ENCODE data around the gene C1QTNF4. TPM values are rescaled to one million over a fixed set of nuclear protein-coding genes. Genes with fewer than 3 reads are reported as not detected.

C1QTNF4 gene
- total RNA-seq, 1 donor from 2014 or later, result 1.3 TPM

DNA sequence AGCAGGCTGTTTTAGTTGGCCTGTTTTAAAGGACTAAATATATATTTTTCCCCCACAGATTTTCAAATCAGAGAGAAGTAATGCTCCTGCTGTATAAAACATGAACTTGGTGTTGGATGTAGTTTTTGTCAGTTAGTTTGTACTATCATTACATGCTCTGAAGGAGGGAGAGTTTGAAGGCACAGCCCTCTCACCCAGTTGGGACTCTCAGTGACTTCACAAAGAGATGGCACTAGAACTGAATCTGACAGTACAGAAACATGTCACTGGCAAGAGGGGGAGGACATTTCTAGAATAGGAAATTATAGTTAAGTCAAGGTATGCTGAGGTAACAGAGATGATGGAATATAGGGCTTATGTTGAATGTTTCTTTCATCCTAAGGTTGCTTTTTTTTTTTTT is 21.0 kb upstream of the C1QTNF4 start:
- TF ChIP-seq, protein P1, sequence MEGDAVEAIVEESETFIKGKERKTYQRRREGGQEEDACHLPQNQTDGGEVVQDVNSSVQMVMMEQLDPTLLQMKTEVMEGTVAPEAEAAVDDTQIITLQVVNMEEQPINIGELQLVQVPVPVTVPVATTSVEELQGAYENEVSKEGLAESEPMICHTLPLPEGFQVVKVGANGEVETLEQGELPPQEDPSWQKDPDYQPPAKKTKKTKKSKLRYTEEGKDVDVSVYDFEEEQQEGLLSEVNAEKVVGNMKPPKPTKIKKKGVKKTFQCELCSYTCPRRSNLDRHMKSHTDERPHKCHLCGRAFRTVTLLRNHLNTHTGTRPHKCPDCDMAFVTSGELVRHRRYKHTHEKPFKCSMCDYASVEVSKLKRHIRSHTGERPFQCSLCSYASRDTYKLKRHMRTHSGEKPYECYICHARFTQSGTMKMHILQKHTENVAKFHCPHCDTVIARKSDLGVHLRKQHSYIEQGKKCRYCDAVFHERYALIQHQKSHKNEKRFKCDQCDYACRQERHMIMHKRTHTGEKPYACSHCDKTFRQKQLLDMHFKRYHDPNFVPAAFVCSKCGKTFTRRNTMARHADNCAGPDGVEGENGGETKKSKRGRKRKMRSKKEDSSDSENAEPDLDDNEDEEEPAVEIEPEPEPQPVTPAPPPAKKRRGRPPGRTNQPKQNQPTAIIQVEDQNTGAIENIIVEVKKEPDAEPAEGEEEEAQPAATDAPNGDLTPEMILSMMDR (IDR thresholded peaks at IDR 0.05), result no peak
- no peak overlapping the region for H3K4me3 ChIP-seq
- intact Hi-C loops (cut with DNase I), result no loop called here
- H3K4me1 ChIP-seq, result peaks cover 6% of the 10 kb centered on the region
- DNase-seq (no peak), ATAC-seq (no peak)
- H3K27ac ChIP-seq, result no peak overlapping the region
- H3K36me3 ChIP-seq, result peaks cover 52% of the 10 kb centered on the region
- no peaks in the 10 kb centered on the region for H3K9me3 ChIP-seq
- no peaks in the 10 kb centered on the region for H3K27me3 ChIP-seq (ENCODE audit: low read depth)

DNA sequence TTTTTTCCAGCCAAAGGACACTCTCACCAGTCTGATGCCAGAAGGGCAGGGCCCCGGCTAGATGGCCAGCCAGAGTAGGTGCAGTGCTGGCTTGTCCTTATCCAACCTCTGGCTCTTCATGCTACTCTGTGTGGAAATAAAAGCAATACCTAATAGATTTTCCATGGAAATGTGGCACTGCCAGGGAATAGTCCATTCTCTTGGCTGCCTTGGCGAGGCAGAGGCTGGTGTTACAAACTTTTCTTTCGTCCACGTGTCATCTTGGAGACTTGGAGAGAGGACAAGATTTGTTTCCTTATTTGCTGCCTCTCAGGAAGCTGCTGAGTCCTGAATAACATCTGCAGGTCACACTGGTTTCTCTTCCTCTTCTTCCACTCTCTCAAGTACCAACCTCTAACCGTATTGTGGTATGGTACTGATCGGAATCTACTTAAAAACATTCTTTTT is 17.2 kb upstream of the C1QTNF4 start:
- ATAC-seq, result peak in 1 of 2 donors; percentile 64
- intact Hi-C loops (cut with DNase I), result no loop called here
- no peak for DNase-seq

DNA sequence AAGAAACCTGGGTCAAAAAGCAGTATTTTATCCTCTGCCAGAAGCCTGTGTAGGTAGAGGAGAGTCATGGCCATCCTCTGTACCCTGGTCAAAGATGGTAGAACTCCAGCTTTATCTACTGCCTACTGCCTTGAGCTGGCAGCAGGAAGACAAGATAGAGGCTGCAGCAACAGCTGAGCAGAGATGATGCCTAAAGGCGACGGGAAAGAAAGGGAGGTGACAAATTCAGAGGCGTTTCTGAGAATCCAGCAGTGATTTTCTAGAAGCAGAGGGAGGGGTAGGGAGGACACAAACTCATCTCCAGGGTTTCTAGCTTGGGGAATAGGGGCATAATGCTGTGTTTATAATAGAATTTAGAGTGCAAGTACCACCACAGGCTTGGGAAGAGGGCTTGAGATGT is 15.5 kb upstream of the C1QTNF4 start:
- no peaks in the 10 kb centered on the region for H3K27me3 ChIP-seq (ENCODE audit: low read depth)
- TF ChIP-seq, protein P1 (IDR thresholded peaks at IDR 0.05), result no peak

More for the DNA sequence above, 17.2 kb upstream of the C1QTNF4 start:
- no peaks in the 10 kb centered on the region for H3K9me3 ChIP-seq
- peaks cover 16% of the 10 kb centered on the region for H3K36me3 ChIP-seq
- TF ChIP-seq, protein P1 (IDR thresholded peaks at IDR 0.05), result no peak
- H3K4me1 ChIP-seq, result no peaks in the 10 kb centered on the region
- H3K27ac ChIP-seq, result no peak overlapping the region
- H3K4me3 ChIP-seq, result no peak overlapping the region
- no peaks in the 10 kb centered on the region for H3K27me3 ChIP-seq (ENCODE audit: low read depth)

DNA sequence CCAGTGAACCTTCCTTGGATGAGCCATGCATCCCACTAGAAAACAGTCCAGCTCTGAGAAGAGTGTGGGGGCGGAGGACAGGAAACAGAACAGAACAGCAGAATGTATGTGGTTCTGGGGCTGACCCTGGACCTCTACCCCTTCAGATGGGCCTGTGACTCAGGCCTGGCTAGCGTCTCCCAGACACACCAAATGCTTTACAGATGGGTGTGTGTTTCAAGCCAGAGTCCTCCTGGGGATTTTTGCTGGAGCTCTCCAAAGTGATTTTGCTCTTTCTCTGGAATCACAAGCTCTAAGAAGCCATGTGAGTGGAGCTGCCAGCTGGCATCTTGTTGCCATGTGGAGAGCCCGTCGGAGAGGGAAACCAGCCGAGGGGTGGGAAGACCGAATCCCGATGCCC is 13.2 kb upstream of the C1QTNF4 start:
- ATAC-seq (no peak), DNase-seq (no peak)
- Histone ChIP-seq H3K36me3 (peaks cover 11% of the 10 kb centered on the region), H3K27me3 (ENCODE audit: low read depth) (no peaks in the 10 kb centered on the region), H3K4me3 (no peak overlapping the region), H3K4me1 (no peaks in the 10 kb centered on the region), H3K9me3 (no peaks in the 10 kb centered on the region), H3K27ac (no peak overlapping the region)
- intact Hi-C loops (cut with DNase I), result no loop called here
- TF ChIP-seq, protein P1 (IDR thresholded peaks at IDR 0.05), result no peak

More for the DNA sequence above, 15.5 kb upstream of the C1QTNF4 start:
- H3K27ac ChIP-seq, result no peak overlapping the region
- no peak overlapping the region for H3K4me3 ChIP-seq
- intact Hi-C loops (cut with DNase I), result no loop called here
- no peaks in the 10 kb centered on the region for H3K9me3 ChIP-seq
- DNase-seq, result no peak
- peaks cover 11% of the 10 kb centered on the region for H3K36me3 ChIP-seq
- H3K4me1 ChIP-seq, result no peaks in the 10 kb centered on the region
- ATAC-seq, result no peak

DNA sequence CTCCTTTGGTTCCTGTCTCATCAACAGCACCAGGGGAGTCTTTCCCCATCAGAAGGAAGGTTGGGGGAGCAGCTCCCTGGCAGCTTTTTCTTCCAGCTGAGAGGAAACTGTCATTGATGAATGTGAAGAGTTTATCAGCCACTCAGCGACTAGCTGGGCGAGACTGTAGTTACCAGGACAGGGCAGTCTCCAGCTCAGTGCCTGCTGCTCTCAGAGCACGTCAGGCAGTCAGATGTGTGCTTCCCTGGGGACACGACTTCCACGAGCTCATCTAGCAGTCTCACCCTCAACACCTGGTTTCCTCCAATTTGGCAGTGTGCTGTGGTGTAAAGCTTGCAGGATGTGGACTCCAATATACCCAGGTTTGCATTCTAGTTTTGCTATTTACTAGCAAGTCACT is 12.5 kb upstream of the C1QTNF4 start:
- DNase-seq (no peak), ATAC-seq (no peak)
- no peaks in the 10 kb centered on the region for H3K27me3 ChIP-seq (ENCODE audit: low read depth)
- H3K4me3 ChIP-seq, result no peak overlapping the region
- TF ChIP-seq, protein P1 (IDR thresholded peaks at IDR 0.05), result no peak
- no peak overlapping the region for H3K27ac ChIP-seq
- intact Hi-C loops (cut with DNase I), result no loop called here
- peaks cover 11% of the 10 kb centered on the region for H3K36me3 ChIP-seq
- no peaks in the 10 kb centered on the region for H3K4me1 ChIP-seq
- no peaks in the 10 kb centered on the region for H3K9me3 ChIP-seq

DNA sequence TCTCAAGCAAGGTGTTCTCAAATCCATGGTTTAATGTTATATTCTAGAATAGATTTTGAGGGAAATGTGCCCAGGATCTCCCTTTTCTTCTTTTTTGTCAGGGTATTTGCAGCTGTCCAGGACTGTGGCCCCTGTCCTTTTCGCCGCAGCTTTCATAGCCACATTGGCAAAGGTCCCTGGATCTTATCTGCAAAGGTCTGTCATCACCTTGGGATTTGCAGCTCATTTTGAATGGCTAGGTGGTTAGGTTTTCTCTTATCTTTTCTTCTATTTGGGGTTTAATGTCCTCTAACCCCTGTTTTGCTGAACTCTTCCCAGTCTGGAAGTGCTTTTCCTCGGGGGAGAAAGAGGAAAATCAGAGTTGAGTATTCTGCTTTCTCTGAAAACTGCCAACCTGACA is 11.7 kb upstream of the C1QTNF4 start:
- H3K4me3 ChIP-seq, result no peak overlapping the region
- no peak for DNase-seq
- intact Hi-C loops (cut with DNase I), result no loop called here
- TF ChIP-seq, protein P1 (IDR thresholded peaks at IDR 0.05), result no peak
- no peak overlapping the region for H3K27ac ChIP-seq
- H3K4me1 ChIP-seq, result no peaks in the 10 kb centered on the region
- H3K27me3 ChIP-seq (ENCODE audit: low read depth), result no peaks in the 10 kb centered on the region
- peaks cover 3% of the 10 kb centered on the region for H3K36me3 ChIP-seq
- no peaks in the 10 kb centered on the region for H3K9me3 ChIP-seq
- no peak for ATAC-seq

All from lower lobe of right lung (tissue), 2 donors.